ENCODE data around the gene TOB2.
A peak's percentile ranks its signal among the peaks of the same experiment; 100 is the strongest.

Gene TOB2

DNA sequence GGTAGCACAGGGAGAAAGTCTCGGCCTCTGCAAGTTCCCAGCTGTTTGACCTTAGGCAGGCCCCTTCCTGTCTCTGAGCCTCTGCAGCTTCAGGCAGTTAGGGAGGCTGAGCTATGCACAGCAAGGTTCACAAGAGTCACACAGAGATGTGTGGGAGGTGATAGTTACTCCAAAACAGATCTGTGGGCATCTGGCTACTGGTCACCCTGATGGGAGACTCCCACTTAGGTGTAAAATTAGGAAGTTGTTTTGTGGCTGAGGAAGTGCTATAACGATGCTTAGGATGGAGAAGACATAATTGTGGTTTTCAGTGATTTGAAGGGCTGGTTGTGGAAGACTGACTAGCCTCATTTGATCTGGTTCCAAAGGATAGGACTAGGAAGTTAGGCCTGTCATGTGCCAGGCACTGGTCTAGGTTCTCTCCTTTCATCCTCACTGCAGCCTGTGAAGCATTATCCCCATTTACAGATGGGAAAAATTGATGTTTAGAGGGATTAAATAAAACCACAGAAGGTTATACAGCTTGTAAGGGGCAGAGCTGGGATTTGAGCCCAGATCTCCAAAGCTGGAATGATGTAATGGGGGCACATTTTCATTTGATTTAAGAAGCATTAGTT, 35.8 kb upstream of the TOB2 start:
- Histone ChIP-seq H3K4me3 (replicated peaks; ENCODE audit: insufficient read depth, low read length) (no peak overlapping the region), H3K27me3 (ENCODE audit: insufficient read depth, poor library complexity, severe bottlenecking) (no peaks in the 10 kb centered on the region), H3K27ac (replicated peaks) (no peak overlapping the region)
- peak in 1 of 2 experiments; percentile 30 for DNase-seq (ENCODE audit: low read depth in 1 of 2, low spot score in 1 of 2)
- TF ChIP-seq SPI1 (IDR thresholded peaks at IDR 0.05; ENCODE audit: borderline replicate concordance, low read depth) (peak; percentile 73; the same call in 1 of the 2 replicates), POLR2AphosphoS5 (IDR thresholded peaks at IDR 0.05; ENCODE audit: low read depth) (peak; percentile 73; the same call in 1 of the 2 replicates)
- TF ChIP-seq, protein P1, sequence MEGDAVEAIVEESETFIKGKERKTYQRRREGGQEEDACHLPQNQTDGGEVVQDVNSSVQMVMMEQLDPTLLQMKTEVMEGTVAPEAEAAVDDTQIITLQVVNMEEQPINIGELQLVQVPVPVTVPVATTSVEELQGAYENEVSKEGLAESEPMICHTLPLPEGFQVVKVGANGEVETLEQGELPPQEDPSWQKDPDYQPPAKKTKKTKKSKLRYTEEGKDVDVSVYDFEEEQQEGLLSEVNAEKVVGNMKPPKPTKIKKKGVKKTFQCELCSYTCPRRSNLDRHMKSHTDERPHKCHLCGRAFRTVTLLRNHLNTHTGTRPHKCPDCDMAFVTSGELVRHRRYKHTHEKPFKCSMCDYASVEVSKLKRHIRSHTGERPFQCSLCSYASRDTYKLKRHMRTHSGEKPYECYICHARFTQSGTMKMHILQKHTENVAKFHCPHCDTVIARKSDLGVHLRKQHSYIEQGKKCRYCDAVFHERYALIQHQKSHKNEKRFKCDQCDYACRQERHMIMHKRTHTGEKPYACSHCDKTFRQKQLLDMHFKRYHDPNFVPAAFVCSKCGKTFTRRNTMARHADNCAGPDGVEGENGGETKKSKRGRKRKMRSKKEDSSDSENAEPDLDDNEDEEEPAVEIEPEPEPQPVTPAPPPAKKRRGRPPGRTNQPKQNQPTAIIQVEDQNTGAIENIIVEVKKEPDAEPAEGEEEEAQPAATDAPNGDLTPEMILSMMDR (IDR thresholded peaks at IDR 0.05; ENCODE audit: insufficient read depth, low read length): no peak

GRCh38 chr22:41481925-41482318, 35.3 kb upstream of the TOB2 start:
- Histone ChIP-seq H3K27ac (replicated peaks) (no peak overlapping the region), H3K27me3 (ENCODE audit: insufficient read depth, poor library complexity, severe bottlenecking) (no peaks in the 10 kb centered on the region), H3K4me3 (replicated peaks; ENCODE audit: insufficient read depth, low read length) (no peak overlapping the region)
- DNase-seq (ENCODE audit: low read depth in 1 of 2, low spot score in 1 of 2): no peak
- TF ChIP-seq REST (IDR thresholded peaks at IDR 0.05; ENCODE audit: insufficient replicate concordance, low read depth) (no peak), POLR2AphosphoS5 (IDR thresholded peaks at IDR 0.05; ENCODE audit: low read depth) (no peak), GABPA (IDR thresholded peaks at IDR 0.05; ENCODE audit: low read depth) (no peak), SPI1 (IDR thresholded peaks at IDR 0.05; ENCODE audit: borderline replicate concordance, low read depth) (no peak)
- TF ChIP-seq, protein P1 (IDR thresholded peaks at IDR 0.05; ENCODE audit: insufficient read depth, low read length): no peak

DNA sequence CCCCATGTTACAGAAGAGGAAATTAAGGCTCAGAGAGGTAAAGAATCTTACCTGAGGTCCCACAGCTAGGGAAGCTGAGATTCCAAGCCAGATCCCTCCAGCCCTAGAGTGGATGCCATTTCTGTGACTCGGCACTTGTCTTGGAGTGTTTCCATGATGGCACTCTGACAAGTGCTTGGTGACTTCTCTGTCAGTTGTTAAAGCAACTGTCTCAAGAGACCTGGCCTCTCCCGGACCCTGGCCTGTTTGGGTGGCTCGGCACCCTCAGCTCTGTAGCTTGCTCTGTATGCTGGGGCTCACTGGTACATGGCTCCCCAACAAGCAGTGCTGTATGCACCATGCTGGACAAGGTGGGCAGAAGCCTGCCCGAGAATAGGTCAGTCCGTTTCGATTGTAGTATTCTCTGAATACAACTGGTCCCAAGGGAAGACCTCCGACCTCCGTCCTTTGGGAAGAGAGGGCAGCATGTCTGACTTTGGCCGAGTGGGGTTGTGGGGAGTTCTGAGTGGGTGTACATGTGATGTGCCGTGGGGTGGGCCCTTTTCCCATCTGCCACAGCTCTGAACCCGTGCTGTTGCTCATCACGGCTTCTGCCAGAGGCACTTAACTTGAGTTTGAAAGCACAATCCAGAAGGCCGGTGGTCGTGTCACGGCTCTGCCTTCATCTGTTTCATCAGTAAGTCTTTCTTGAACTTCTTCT, 34.7 kb upstream of the TOB2 start:
- Histone ChIP-seq H3K4me3 (replicated peaks; ENCODE audit: insufficient read depth, low read length) (no peak overlapping the region), H3K27me3 (ENCODE audit: insufficient read depth, poor library complexity, severe bottlenecking) (no peaks in the 10 kb centered on the region), H3K27ac (replicated peaks) (no peak overlapping the region)
- no peak for DNase-seq (ENCODE audit: low read depth in 1 of 2, low spot score in 1 of 2)
- TF ChIP-seq, protein P1 (IDR thresholded peaks at IDR 0.05; ENCODE audit: insufficient read depth, low read length): no peak
- no peak for TF ChIP-seq REST (IDR thresholded peaks at IDR 0.05; ENCODE audit: insufficient replicate concordance, low read depth)
- no peak for TF ChIP-seq GABPA (IDR thresholded peaks at IDR 0.05; ENCODE audit: low read depth)
- no peak for TF ChIP-seq SPI1 (IDR thresholded peaks at IDR 0.05; ENCODE audit: borderline replicate concordance, low read depth)
- TF ChIP-seq POLR2AphosphoS5 (IDR thresholded peaks at IDR 0.05; ENCODE audit: low read depth): no peak
